ENCODE measurements around the gene LENG8. TPM values are rescaled to one million over a fixed set of nuclear protein-coding genes. Genes with fewer than 3 reads are reported as not detected.

The LENG8 gene
- total RNA-seq, 1 donor from 2014 or later = 36.6 TPM

DNA sequence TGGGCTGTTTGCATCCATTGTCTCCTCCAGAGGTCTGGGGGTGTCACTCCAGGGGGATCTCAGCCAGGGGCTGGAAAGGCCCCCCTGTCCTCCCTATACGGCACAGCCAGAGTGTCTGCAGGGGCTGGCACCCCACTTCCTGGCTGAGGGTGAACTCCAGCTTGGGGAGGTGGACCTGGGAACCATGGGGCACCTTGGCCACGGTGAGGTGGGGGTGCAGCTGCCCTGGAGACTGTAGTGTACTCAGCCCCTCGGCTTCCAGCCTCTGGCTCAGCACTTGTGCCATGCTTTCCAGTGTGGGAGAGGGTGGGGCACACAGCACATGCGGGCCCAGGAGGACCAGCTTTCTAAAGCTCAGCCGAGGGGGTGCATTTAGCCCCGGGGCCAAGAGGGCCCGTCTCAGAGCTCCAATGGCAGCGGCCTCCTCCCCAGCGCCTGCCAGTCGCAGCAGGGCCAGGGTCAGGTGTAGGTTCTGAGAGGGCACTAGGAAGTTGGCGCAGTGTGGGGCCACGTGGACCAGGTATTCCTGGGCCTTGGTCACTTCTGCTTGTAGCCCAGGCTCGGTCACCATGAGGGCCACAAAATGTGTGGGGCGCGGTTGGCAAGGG, 13.2 kb downstream of the LENG8 start:
- Histone ChIP-seq H3K4me2 (peak overlapping the region; percentile 88), H3K9ac (no peak overlapping the region), H2AFZ (replicated peaks) (no peak overlapping the region), H3K27me3 (peaks cover 24% of the 10 kb centered on the region), H3K4me3 (no peak overlapping the region), H3K27ac (no peak overlapping the region), H4K20me1 (ENCODE audit: low read depth) (peaks cover 55% of the 10 kb centered on the region), H3K4me1 (no peaks in the 10 kb centered on the region), H3K9me3 (ENCODE audit: low read depth) (no peaks in the 10 kb centered on the region), H3F3A (ENCODE audit: low read depth) (peaks cover 45% of the 10 kb centered on the region), H3K79me2 (ENCODE audit: low read depth) (no peaks in the 10 kb centered on the region), H3K36me3 (no peaks in the 10 kb centered on the region)
- no peaks in the 10 kb centered on the region for H3K9me3 Mint-ChIP-seq
- no peak overlapping the region for H3K27ac Mint-ChIP-seq
- peak overlapping the region; percentile 51 for H3K4me3 Mint-ChIP-seq
- peaks cover 11% of the 10 kb centered on the region for H3K4me1 Mint-ChIP-seq
- no peak for DNase-seq (ENCODE audit: low spot score)
- peaks cover 17% of the 10 kb centered on the region for H3K36me3 Mint-ChIP-seq
- TF ChIP-seq EZH2 (IDR thresholded peaks at IDR 0.05) (no peak), EZH2phosphoT487 (IDR thresholded peaks at IDR 0.05) (no peak)
- TF ChIP-seq, protein P1, sequence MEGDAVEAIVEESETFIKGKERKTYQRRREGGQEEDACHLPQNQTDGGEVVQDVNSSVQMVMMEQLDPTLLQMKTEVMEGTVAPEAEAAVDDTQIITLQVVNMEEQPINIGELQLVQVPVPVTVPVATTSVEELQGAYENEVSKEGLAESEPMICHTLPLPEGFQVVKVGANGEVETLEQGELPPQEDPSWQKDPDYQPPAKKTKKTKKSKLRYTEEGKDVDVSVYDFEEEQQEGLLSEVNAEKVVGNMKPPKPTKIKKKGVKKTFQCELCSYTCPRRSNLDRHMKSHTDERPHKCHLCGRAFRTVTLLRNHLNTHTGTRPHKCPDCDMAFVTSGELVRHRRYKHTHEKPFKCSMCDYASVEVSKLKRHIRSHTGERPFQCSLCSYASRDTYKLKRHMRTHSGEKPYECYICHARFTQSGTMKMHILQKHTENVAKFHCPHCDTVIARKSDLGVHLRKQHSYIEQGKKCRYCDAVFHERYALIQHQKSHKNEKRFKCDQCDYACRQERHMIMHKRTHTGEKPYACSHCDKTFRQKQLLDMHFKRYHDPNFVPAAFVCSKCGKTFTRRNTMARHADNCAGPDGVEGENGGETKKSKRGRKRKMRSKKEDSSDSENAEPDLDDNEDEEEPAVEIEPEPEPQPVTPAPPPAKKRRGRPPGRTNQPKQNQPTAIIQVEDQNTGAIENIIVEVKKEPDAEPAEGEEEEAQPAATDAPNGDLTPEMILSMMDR (IDR thresholded peaks at IDR 0.05) = no peak
- peaks cover 17% of the 10 kb centered on the region for H3K27me3 Mint-ChIP-seq (ENCODE audit: insufficient read depth, low read depth)

DNA sequence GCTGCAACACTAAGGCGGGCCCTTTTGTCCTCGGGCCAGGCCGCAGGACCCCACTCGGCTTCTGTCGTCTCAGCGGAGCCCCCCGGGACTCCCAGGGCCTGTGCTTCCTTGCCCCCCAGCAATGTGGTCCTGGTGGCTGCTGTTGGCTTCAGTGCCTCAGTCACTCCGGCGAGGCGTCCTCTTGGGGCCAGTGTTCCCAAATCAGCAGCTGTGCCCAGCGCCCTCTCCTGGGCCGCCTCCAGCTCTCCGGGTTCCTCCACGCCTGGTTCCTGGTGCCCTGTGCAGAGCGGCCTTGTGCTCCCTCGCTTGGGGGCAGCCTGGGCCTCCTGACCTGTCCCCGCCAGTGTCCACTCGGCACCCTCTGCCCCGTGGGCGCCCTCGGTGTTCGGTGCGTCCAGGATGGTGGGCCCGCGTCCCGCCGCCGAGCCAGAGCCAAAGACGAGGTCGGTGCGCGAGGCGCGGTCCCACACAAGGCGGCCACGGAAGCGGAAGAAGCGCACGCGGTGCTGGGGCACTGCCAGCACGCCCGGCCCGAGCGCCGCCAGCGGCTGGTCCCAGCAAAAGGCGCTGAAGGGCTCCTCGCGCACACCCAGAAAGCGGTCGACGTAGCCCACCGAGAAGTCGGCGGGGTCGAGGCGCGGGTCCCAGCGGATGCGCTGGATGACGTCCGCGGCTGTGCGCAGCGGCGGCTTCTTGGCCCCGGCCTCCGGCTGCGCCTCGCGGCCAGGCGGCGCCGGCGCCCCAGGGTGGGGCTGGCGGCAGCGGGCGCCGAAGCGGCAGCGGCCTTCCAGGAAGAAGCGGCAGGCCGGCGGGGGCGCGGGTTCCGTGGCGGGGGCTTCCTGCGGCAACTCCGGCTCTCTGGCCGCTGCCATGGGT, 13.9 kb downstream of the LENG8 start:
- H3K4me2 ChIP-seq = peak overlapping the region; percentile 88
- Mint-ChIP-seq H3K4me1 (peaks cover 11% of the 10 kb centered on the region), H3K36me3 (peaks cover 17% of the 10 kb centered on the region), H3K27ac (no peak overlapping the region), H3K4me3 (no peak overlapping the region), H3K9me3 (no peaks in the 10 kb centered on the region), H3K27me3 (ENCODE audit: insufficient read depth, low read depth) (peaks cover 17% of the 10 kb centered on the region)
- peaks cover 48% of the 10 kb centered on the region for H4K20me1 ChIP-seq (ENCODE audit: low read depth)
- no peaks in the 10 kb centered on the region for H3K4me1 ChIP-seq
- peaks cover 45% of the 10 kb centered on the region for H3F3A ChIP-seq (ENCODE audit: low read depth)
- H3K27ac ChIP-seq = peak overlapping the region; percentile 27
- H3K9me3 ChIP-seq (ENCODE audit: low read depth) = no peaks in the 10 kb centered on the region
- peaks cover 31% of the 10 kb centered on the region for H3K27me3 ChIP-seq
- no peaks in the 10 kb centered on the region for H3K36me3 ChIP-seq
- H3K79me2 ChIP-seq (ENCODE audit: low read depth) = no peaks in the 10 kb centered on the region
- no peak for TF ChIP-seq EZH2 (IDR thresholded peaks at IDR 0.05)
- TF ChIP-seq, protein P1 (IDR thresholded peaks at IDR 0.05) = peak; percentile 51
- peak overlapping the region; percentile 56 for H3K4me3 ChIP-seq
- H2AFZ ChIP-seq (replicated peaks) = peak overlapping the region; percentile 23
- H3K9ac ChIP-seq = no peak overlapping the region
- DNase-seq (ENCODE audit: low spot score) = peak; percentile 81

DNA sequence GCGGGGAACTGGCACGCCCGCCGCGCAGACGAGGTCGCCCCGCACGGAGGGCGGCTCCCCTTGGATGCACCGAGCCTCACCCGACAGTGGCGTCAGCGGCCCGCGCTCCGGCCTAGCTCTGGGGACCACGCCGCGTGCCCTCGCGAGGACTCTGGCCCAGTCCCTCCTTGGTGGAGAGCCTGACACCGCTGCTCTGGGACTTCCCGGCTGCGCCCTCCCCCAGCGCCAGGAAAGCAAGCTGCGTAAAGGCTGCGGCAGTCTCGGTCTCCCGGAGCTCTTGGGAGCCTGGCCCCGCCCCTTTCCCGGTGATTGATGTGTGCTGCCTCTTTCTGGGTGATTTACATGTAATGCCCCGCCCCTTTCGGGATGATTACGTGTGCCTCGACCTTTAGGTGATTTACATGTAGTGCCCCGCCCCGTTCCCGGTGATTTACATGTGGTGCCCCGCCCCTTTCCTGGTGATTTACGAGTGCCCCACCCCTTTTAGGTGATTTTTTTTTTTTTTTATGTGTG, 14.6 kb downstream of the LENG8 start, which contains the start of gene LENG9:
LENG9 (minus strand) TSS at position 248 of the 513 bp plus-strand sequence. CDS start 252 bp downstream, outside the sequence.
- DNase-seq (ENCODE audit: low spot score) = peak; percentile 99
- Mint-ChIP-seq H3K36me3 (peaks cover 10% of the 10 kb centered on the region), H3K27ac (peak within 1 kb of the TSS; percentile 44), H3K4me3 (peak within 1 kb of the TSS; percentile 85), H3K9me3 (no peaks in the 10 kb centered on the region), H3K27me3 (ENCODE audit: insufficient read depth, low read depth) (peaks cover 15% of the 10 kb centered on the region), H3K4me1 (peaks cover 11% of the 10 kb centered on the region)
- peak within 1 kb of the TSS; percentile 88 for H3K4me2 ChIP-seq
- H4K20me1 ChIP-seq (ENCODE audit: low read depth) = peaks cover 41% of the 10 kb centered on the region
- H3K9ac ChIP-seq = no peak within 1 kb of the TSS
- no peaks in the 10 kb centered on the region for H3K9me3 ChIP-seq (ENCODE audit: low read depth)
- peaks cover 38% of the 10 kb centered on the region for H3K27me3 ChIP-seq
- no peaks in the 10 kb centered on the region for H3K36me3 ChIP-seq
- H3K27ac ChIP-seq = peak within 1 kb of the TSS; percentile 84
- H2AFZ ChIP-seq (replicated peaks) = peak within 1 kb of the TSS; percentile 52
- H3K4me3 ChIP-seq = peak within 1 kb of the TSS; percentile 56
- H3K4me1 ChIP-seq = no peaks in the 10 kb centered on the region
- H3K79me2 ChIP-seq (ENCODE audit: low read depth) = no peaks in the 10 kb centered on the region
- TF ChIP-seq, protein P1 (IDR thresholded peaks at IDR 0.05) = no peak
- no peak for TF ChIP-seq EZH2phosphoT487 (IDR thresholded peaks at IDR 0.05)
- no peak for TF ChIP-seq EZH2 (IDR thresholded peaks at IDR 0.05)
- H3F3A ChIP-seq (ENCODE audit: low read depth) = peaks cover 45% of the 10 kb centered on the region
